ENCODE measurements around the gene BIRC3.
"Not testable (repeated sequence)": the region's sequence is repeated elsewhere in the genome, so short reads cannot be mapped to it uniquely, and the experiment has no call there.

- TF ChIP-seq, protein P1, sequence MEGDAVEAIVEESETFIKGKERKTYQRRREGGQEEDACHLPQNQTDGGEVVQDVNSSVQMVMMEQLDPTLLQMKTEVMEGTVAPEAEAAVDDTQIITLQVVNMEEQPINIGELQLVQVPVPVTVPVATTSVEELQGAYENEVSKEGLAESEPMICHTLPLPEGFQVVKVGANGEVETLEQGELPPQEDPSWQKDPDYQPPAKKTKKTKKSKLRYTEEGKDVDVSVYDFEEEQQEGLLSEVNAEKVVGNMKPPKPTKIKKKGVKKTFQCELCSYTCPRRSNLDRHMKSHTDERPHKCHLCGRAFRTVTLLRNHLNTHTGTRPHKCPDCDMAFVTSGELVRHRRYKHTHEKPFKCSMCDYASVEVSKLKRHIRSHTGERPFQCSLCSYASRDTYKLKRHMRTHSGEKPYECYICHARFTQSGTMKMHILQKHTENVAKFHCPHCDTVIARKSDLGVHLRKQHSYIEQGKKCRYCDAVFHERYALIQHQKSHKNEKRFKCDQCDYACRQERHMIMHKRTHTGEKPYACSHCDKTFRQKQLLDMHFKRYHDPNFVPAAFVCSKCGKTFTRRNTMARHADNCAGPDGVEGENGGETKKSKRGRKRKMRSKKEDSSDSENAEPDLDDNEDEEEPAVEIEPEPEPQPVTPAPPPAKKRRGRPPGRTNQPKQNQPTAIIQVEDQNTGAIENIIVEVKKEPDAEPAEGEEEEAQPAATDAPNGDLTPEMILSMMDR (IDR thresholded peaks at IDR 0.05; ENCODE audit: low read depth, low read length), result not testable (repeated sequence)
- not testable (repeated sequence) for TF ChIP-seq EZH2phosphoT487 (IDR thresholded peaks at IDR 0.05; ENCODE audit: low read depth)
Measured at GRCh38 chr11:102341311-102341710, 24.0 kb downstream of the BIRC3 start.
